Stomach (tissue), 4 donors: ENCODE data around the gene TRIM14.

Experiments
- CTCF ChIP-seq, 7 experiments: fragments of 450-650 bp in 4 of 7; fragments of 200-600 bp in 3 of 7; sonication (generic) in 3 of 7; IDR thresholded peaks; one replicate each; pipeline ENCODE4 v1.5.1; 2016 to 2019; ENCODE audit warnings: antibody characterized with exemption in 7 of 7, control low read depth in 2 of 7, mild to moderate bottlenecking in 1 of 7
- EP300 ChIP-seq: sonication (generic); formaldehyde crosslinking; IDR thresholded peaks from one replicate; pipeline ENCODE4 v1.6.1; 2017; ENCODE audit warnings: antibody characterized with exemption
- POLR2A ChIP-seq, 4 donors: fragments of 450-650 bp; IDR thresholded peaks; one replicate each; pipeline ENCODE4 v1.6.1; 2016; ENCODE audit warnings: antibody characterized with exemption in 4 of 4, control low read depth in 2 of 4, mild to moderate bottlenecking in 1 of 4, moderate library complexity in 1 of 4
- POLR2AphosphoS5 ChIP-seq, 3 donors: sonication (generic); formaldehyde crosslinking; IDR thresholded peaks; one replicate each; pipeline ENCODE4 v1.6.1; 2016; ENCODE audit warnings: antibody characterized with exemption in 3 of 3

GRCh38 chr9:98130576-98131228 is 11.7 kb upstream of the TRIM14 start:
- TF ChIP-seq EP300 (no peak), CTCF (IDR thresholded peaks at IDR 0.05) (no peak), POLR2A (IDR thresholded peaks at IDR 0.05) (no peak), POLR2AphosphoS5 (IDR thresholded peaks at IDR 0.05) (no peak)
